Parathyroid adenoma (tissue), 2 donors: ENCODE measurements around the gene PSMA1.

Experiments
- H2AFZ ChIP-seq: fragments of 300-600 bp; sonication (generic); one replicate; pipeline ENCODE4 v1.7.0; 2017; ENCODE audit warnings: antibody characterized with exemption, mild to moderate bottlenecking
- H3K27ac ChIP-seq: fragments of 300-600 bp; sonication (generic); one replicate; pipeline ENCODE4 v1.7.0; 2017
- H3K27me3 ChIP-seq: fragments of 300-600 bp; sonication (generic); one replicate; pipeline ENCODE4 v1.7.0; 2017; ENCODE audit warnings: low read length; ENCODE audit not compliant: control insufficient read depth, insufficient read depth
- H3K36me3 ChIP-seq: fragments of 300-600 bp; sonication (generic); one replicate; pipeline ENCODE4 v1.7.0; 2017; ENCODE audit warnings: low read length; ENCODE audit not compliant: control insufficient read depth, insufficient read depth
- H3K4me1 ChIP-seq: fragments of 300-600 bp; sonication (generic); one replicate; pipeline ENCODE4 v1.7.0; 2017; ENCODE audit warnings: control low read depth
- H3K4me2 ChIP-seq: fragments of 300-600 bp; sonication (generic); one replicate; pipeline ENCODE4 v1.7.0; 2017; ENCODE audit warnings: low read length
- H3K4me3 ChIP-seq: fragments of 300-600 bp; sonication (generic); one replicate; pipeline ENCODE4 v1.7.0; 2017; ENCODE audit warnings: low read depth, low read length
- H3K79me2 ChIP-seq: fragments of 300-600 bp; sonication (generic); one replicate; pipeline ENCODE4 v1.7.0; 2017; ENCODE audit warnings: control low read depth
- H3K9ac ChIP-seq: fragments of 300-600 bp; sonication (generic); one replicate; pipeline ENCODE4 v1.7.0; 2017; ENCODE audit warnings: mild to moderate bottlenecking
- H3K9me3 ChIP-seq: fragments of 300-600 bp; sonication (generic); one replicate; pipeline ENCODE4 v1.7.0; 2017; ENCODE audit warnings: low read length; ENCODE audit not compliant: control insufficient read depth
- TF ChIP-seq, protein P1 (sequence below): fragments of 300-600 bp; sonication (generic); IDR thresholded peaks from one replicate; pipeline ENCODE4 v1.7.0; 2017; ENCODE audit warnings: antibody characterized with exemption, mild to moderate bottlenecking
- donor health status: primary hyperparathyroidism.

The PSMA1 gene

DNA sequence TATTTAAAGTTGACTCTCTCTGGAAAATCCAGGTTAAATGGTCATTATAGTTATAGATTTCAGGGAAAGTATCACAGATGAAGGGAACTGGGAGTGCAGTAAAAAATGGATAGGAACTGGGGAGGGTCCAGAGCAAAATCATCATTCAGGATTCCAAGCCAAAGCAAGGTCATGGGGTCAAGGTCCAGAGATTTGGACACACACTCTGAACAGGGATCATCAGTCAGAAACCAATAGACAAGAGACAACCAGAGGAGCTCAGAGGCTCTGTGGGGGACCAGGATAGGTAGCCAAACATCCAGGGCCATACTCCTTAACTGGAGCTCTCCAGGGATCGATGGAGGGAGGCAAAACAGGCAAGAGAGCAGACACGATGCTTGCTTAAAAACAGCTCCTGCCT lies 27.3 kb upstream of the PSMA1 start:
- H3K4me2 ChIP-seq = no peak overlapping the region
- H3K27me3 ChIP-seq = no peaks in the 10 kb centered on the region
- no peak overlapping the region for H3K4me3 ChIP-seq
- H3K9me3 ChIP-seq = no peaks in the 10 kb centered on the region
- no peak overlapping the region for H3K9ac ChIP-seq
- H3K79me2 ChIP-seq = no peaks in the 10 kb centered on the region
- no peaks in the 10 kb centered on the region for H3K4me1 ChIP-seq
- no peak overlapping the region for H3K27ac ChIP-seq
- no peak overlapping the region for H2AFZ ChIP-seq
- TF ChIP-seq, protein P1, sequence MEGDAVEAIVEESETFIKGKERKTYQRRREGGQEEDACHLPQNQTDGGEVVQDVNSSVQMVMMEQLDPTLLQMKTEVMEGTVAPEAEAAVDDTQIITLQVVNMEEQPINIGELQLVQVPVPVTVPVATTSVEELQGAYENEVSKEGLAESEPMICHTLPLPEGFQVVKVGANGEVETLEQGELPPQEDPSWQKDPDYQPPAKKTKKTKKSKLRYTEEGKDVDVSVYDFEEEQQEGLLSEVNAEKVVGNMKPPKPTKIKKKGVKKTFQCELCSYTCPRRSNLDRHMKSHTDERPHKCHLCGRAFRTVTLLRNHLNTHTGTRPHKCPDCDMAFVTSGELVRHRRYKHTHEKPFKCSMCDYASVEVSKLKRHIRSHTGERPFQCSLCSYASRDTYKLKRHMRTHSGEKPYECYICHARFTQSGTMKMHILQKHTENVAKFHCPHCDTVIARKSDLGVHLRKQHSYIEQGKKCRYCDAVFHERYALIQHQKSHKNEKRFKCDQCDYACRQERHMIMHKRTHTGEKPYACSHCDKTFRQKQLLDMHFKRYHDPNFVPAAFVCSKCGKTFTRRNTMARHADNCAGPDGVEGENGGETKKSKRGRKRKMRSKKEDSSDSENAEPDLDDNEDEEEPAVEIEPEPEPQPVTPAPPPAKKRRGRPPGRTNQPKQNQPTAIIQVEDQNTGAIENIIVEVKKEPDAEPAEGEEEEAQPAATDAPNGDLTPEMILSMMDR = no peak
- H3K36me3 ChIP-seq = no peaks in the 10 kb centered on the region

DNA sequence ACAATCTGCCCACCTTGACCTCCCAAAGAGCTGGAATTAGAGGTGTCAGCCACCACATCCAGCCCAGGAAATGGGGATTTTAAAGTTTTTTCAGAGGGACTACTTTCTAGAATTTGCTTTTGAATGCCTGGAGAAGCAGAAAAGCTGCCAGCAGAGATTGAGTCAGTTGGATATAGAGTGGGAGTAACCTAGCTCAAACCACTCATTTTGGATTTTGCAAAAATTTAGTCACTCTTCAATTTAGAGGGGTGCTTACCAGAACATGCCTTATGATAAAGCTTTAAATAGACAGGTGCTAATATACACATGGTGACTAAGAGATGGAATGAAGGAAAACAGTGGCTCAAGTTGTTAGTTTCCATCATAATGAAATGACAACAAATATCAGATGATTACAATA lies 26.5 kb upstream of the PSMA1 start:
- Histone ChIP-seq H3K4me3 (no peak overlapping the region), H3K27me3 (no peaks in the 10 kb centered on the region), H3K4me2 (no peak overlapping the region), H3K36me3 (no peaks in the 10 kb centered on the region), H3K27ac (no peak overlapping the region), H3K9ac (no peak overlapping the region), H3K4me1 (no peaks in the 10 kb centered on the region), H3K9me3 (no peaks in the 10 kb centered on the region), H2AFZ (no peak overlapping the region), H3K79me2 (no peaks in the 10 kb centered on the region)
- TF ChIP-seq, protein P1 = no peak

DNA sequence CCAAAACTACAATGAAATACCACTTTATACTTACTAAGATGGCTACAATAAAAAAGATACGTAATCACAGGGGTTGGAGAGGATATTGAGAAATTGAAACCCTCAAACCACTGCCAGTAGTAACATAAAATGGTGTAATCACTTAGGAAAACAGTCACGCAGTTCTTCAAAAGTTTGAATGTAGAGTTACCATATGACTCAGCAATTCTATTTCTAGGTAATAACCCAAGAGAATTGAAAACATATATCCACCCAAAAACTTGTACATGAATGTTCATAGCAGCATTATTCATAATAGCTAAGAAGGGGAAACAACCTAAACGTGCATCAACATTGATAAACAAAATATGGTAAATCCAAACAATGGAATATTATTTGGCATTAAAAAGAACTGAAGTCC lies 24.4 kb upstream of the PSMA1 start:
- TF ChIP-seq, protein P1 = no peak

DNA sequence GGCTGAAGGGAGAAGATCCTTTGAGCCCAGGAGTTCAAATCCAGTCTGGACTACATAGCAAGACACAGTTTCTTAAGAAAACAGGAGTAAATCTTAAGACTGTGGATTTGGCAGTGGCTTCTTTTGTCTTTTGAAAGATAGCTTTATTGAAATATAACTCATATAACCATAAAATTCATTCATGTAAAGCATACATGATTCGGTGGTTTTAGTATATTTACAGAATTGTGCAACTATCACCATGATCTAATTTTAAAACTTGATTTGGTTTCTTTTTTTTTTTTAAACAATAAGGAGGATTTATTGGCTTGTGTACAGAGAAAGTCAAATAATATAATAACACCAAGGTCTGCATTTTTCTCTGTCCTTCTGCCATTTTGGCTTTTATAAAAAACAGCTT lies 23.1 kb upstream of the PSMA1 start:
- H3K27me3 ChIP-seq = no peaks in the 10 kb centered on the region
- H3K9ac ChIP-seq = no peak overlapping the region
- TF ChIP-seq, protein P1 = no peak
- no peak overlapping the region for H3K4me2 ChIP-seq
- no peak overlapping the region for H3K4me3 ChIP-seq
- no peaks in the 10 kb centered on the region for H3K36me3 ChIP-seq
- no peaks in the 10 kb centered on the region for H3K79me2 ChIP-seq
- no peaks in the 10 kb centered on the region for H3K4me1 ChIP-seq
- H3K27ac ChIP-seq = no peak overlapping the region
- H3K9me3 ChIP-seq = no peaks in the 10 kb centered on the region
- H2AFZ ChIP-seq = no peak overlapping the region

More for the DNA sequence above, 24.4 kb upstream of the PSMA1 start:
- Histone ChIP-seq H3K79me2 (no peaks in the 10 kb centered on the region), H3K9me3 (no peaks in the 10 kb centered on the region), H3K36me3 (no peaks in the 10 kb centered on the region), H3K27ac (no peak overlapping the region), H3K4me2 (no peak overlapping the region), H2AFZ (no peak overlapping the region), H3K9ac (no peak overlapping the region), H3K4me3 (no peak overlapping the region), H3K27me3 (no peaks in the 10 kb centered on the region), H3K4me1 (no peaks in the 10 kb centered on the region)

DNA sequence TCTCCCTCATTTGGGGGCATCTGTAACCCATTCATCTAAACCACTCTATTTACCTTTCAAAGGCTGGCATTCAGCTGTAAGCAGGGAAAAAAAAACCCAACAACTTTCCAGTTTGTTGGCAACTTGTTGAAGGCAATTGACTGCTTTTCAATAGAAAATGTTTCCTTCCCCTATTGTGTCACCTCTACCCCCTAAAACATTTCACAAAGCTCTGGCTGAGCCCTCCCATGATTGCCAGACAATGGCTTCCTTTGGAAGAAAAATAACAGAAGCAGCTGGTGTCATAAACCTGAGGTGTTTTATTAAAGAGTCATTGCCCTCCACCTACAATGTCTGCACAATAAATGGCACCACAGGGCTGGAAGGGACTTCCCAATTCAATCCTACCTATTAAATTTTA lies 22.1 kb upstream of the PSMA1 start:
- H3K4me2 ChIP-seq = no peak overlapping the region
- no peaks in the 10 kb centered on the region for H3K27me3 ChIP-seq
- H3K4me3 ChIP-seq = no peak overlapping the region
- no peak overlapping the region for H3K27ac ChIP-seq
- H3K4me1 ChIP-seq = no peaks in the 10 kb centered on the region
- TF ChIP-seq, protein P1 = no peak
- H3K36me3 ChIP-seq = no peaks in the 10 kb centered on the region
- no peak overlapping the region for H2AFZ ChIP-seq
- no peaks in the 10 kb centered on the region for H3K79me2 ChIP-seq
- no peak overlapping the region for H3K9ac ChIP-seq
- H3K9me3 ChIP-seq = no peaks in the 10 kb centered on the region
